ENCODE results near the gene ARMC12.

GRCh38 chr6:35747877-35748276 lies 11.0 kb downstream of the ARMC12 start:
- TF ChIP-seq CTCF (IDR thresholded peaks at IDR 0.05), result no peak
- TF ChIP-seq GABPB1 (CRISPR knock-in tag; IDR thresholded peaks at IDR 0.05), result no peak
- no peak for TF ChIP-seq ELF4 (CRISPR knock-in tag; IDR thresholded peaks at IDR 0.05; ENCODE audit: low read depth)
